NCI-H524 (cell line): ENCODE measurements around the gene MARCO.
"Not testable (repeated sequence)": the region's sequence is repeated elsewhere in the genome, so short reads cannot be mapped to it uniquely, and the experiment has no call there.

ENCODE experiments used
- DNase-seq, 2 experiments: peaks; one replicate each; lab custom pipeline; 2025; lab: John Stamatoyannopoulos, UW

MARCO gene

DNA sequence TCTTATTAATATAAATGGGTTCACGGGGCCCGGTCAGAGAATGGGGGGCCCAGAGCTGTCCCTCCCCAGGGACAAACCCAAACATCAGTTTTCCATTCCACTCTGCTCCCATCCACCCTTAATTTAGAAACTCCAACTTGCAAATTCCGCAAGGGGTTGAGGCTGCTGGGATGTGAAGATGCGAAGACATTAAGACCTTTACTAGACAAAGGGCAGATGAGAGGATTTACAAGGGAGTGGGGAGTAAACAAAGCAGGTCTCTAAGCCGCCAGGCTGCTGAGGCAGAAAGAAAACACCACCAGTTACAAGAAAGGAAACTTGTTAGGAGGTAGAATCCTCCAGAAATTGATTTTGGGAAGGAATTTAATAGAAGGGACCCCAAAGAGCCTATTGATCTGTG is 33.1 kb downstream of the MARCO start:
- DNase-seq, result no peak

DNA sequence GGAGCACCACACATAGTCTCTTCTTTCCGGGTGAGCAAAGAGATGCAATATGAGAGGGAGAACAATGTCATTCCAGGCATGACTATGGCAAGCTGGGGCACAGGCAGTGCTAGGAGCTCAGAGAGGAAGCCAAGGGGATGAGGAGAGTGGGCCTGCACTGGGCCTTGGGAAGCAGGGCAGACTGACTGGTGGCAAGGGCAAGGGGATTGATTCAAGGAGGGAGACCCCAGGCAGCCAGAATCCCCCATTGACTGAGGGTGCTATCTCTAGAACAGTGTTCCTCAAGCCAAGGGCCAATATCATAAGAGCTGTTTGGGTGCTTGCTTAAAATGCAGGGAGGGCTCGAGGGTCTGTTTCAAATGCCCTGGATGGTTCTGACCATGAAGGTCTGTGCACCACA is 36.1 kb downstream of the MARCO start:
- DNase-seq, result no peak

DNA sequence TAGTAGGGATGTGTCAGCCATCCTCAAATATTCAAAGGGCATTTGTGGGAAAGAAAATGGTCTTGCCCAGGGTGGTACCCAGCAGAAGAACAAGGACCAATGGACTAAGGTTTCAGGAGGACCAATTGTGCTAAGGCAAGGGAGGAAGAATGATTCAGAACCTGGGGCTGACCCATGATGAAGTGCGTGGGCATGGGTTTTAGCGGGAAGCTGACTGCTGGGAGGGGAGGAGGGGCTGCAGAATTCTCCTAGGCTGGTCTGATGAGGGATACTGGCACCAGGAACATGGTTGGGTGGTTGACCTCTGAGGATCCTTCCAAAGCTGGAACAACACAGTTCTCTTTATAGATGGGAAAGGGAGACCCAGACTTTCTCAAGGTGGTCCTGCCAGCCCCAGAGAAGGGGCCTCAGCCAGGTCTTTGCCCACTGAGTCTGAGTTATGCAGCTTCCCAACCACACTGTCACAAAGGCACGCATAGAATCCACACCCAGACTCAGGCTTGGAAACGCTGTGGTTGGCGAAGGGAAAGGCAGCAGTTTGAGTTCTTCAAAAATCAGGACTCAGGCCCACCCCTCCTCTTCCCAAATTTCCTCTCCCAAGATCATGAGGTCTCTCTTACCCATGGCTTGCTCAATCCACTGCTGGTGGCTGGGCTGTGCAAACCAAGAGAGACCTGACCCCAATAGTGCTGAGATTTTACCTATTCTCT is 37.3 kb downstream of the MARCO start:
- no peak for DNase-seq

DNA sequence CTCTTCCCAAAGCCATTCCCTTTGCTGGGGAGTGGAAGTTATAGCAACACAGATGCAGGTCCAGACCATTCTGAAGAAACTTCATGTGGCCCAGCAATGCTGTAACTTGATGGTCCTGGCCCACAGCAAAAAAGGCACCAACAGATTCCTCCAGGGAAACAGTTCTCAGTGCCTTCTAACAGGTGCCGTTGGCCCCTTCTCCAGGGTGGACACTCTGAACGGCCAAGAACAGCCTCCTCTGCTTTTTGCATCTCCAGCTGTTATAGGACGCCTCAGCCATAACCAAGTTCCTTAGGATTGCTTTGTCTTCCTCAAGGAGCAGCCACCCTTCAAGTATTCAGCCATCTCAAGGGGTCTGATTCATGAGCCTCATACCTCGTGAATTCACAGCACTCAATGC is 38.0 kb downstream of the MARCO start:
- no peak for DNase-seq

DNA sequence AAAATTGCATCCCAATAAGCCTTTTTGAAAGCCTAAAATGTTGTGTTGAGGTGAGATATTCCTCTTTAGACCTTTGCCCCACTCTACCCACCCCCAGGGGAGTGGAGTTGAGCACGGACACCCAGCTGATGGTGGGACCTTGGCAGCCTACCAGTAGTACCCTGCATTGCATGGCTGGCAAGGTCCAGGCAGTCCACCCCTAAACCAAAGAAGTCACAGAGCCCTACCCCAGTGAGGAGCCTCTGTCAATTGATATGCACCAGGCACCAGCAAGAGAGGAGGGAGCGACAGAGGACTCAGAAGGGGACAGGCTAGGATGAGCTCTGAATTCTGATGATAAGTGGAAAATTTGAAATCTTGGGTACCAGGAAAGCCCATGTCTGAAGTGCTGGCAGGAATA is 38.6 kb downstream of the MARCO start:
- DNase-seq, result no peak

DNA sequence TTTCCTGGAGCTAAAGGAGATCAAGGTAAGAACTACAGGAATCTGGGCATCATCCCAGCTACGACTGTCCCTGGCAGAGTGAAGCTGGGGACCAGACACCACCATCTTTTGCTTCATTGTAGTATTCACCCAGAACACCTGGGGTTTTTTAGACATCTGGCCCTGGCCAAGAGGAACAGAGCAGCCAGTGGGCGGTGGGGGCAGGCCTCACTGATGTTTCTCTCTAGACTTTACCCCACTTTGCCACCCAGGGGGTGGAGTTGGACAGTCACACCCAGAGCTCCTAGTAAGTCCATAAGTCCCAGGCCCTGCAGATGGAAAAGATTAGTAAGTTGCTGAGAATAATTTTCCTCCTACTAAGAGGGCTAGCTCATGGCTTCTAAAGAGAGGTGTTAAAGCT is 39.6 kb downstream of the MARCO start:
- DNase-seq, result no peak

DNA sequence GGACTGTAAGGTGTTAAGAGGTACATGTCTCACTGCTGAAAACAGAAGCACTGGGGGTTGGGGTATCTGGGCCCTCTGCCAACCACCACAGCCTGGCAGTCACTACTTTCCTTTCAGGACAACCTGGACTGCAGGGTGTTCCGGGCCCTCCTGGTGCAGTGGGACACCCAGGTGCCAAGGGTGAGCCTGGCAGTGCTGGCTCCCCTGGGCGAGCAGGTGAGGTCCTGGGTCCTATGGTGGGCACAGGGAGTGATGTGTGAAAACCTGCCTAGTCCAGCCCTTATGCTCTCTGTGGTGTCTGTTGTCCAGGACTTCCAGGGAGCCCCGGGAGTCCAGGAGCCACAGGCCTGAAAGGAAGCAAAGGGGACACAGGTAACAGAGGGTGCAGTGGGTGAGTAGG is 40.0 kb downstream of the MARCO start:
- DNase-seq, result no peak

DNA sequence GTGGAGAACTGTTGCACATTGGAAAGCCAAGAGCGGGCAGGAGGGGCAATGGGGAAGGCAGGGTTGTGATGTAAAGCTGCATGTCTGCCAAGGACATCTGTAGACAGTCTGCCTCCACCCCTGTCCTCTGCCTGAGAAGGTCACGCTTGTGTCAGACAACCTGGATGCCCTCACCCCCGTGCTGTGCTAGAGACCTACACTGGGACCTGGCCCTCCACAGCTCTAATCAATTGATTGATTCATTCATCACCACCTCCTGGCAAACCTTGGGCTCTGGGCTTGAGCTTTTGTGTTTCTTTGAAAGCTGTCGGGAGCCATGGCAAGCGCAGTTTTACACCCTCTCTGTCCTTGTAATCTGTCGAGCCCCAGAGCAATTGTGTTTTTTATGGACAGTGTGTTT is 41.1 kb downstream of the MARCO start:
- DNase-seq, result no peak

DNA sequence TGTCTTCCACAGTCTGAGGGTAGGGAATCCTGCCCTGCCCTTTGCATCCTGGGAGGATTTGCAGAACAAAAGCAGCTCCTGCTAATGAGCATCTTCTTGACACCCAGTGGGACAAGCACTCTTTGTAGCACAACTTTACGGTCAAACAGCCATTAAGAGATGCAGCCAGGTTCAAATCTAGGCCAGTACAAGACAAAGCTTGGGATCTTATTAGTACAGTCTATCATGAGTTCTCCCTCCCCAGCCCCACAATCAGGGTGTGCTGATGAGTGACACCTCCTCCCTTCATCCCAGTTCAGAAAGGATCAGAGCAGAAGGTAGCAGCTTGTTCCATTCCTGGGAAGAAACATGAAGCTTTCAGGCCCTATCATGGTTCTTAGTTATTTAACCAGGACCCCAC is 41.9 kb downstream of the MARCO start:
- no peak for DNase-seq

DNA sequence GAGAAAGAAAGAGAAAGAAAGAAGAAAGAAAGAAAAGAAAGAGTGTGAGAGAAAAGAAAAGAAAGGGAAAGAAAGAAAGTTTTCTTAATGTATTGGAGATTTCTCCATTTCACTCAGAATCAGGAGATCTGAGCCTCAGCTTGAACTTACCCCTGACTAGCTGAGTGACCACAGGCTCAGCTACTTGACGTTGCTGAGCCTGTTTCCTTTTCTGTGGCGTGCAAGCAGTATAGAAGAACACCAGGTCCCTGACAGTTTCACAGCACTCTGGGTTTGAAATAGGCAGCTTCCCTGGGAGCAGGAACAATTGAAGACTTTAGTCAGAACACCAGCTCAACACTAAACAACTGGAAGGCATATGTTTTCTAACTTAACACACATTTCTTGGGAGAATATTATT is 44.7 kb downstream of the MARCO start:
- no peak for DNase-seq

DNA sequence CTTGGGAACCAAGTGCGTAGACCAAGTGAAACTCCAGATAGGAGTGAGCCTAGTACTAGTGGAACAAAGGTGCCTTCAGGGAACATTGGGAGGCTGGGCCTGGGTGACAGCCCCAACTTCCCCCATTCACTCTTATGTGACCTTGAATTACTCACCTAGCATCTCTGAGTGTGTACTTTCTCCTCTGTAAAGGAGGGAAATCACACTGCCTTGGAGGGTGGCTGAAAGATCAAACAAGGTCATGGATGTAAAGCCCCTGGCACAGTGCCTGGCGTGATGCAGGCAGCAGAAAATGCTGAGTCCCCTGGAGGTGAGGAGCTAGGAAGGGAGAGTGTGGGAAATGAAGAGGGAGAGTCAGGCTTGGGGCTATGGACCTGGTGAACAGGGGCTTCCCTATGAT is 45.9 kb downstream of the MARCO start:
- no peak for DNase-seq

DNA sequence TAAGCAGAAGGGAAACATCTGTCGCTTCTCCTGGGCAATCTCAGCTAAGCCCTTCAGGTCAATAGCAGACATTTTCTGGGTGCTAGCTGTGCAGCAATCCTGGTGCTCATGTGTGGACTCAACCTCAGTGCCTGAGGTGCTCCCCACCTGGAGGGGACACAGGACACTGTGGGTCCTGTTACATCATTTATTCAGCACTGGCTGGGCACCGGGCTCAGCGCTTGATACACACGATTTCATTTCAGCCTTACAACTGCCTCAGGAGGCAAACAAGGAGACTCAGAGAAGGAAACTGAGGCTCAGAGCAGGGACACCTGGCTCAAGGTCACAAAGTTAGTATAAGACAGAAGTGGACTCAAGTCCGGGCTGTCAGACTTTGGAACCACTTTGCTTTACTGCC is 46.7 kb downstream of the MARCO start:
- peak in 1 of 2 experiments; percentile 26 for DNase-seq

DNA sequence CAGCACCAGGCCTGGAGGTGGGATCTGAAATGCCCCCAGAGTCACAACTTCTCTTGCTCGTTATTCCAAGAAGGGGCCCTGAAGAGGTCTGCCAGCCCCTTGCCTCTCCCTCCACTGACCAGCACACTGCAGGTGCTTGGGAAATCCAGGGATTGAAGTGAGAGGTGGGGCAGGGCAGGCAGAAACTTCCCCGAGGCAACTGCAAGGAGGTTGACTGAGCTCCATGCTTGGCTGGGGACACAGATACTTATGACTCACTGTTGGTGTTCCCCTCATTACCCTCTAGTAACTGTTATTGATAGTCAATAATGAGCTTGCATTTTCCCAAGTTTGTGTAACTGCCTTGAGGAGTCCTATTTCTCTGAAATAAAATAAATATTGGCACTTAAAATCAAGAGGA is 47.5 kb downstream of the MARCO start:
- no peak for DNase-seq

DNA sequence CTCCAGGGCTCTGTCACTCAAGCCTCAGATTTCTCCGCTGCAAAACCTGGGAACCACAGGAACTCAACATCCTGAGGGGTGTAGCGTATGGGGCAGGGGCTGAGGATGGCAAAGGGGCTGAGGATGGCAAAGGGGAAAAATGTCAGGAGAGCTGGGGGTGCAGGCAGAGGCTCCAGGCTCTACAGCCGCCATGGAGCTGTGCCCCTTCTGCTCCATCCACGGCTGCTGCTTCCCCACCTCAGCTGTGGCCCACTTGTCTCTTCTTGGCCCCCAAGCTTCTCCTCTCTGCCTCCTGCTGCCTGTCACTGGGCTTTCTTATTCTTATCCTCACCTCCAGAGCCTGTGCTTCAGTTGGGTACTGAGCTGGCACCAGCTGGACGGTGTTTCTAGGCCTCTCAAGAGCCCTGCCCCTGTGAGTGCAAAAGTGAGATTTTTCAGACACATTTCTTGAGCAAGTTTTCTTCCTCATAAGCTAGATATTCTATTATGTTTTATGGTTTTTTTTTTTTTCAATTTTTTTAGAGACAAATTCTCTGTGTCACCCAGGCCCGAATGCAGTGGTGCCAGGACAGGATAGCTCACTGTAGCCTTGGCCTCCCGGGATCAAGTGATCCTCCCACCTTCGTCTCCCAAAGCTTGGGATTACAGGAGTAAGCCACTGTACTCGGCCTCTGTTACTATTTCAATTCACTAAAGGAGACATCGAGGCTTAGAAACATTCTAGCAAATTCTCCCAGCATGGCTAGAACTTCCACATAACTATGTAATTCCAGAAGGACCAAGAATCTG is 49.0 kb downstream of the MARCO start:
- DNase-seq, result peak; percentile 52 to 86

DNA sequence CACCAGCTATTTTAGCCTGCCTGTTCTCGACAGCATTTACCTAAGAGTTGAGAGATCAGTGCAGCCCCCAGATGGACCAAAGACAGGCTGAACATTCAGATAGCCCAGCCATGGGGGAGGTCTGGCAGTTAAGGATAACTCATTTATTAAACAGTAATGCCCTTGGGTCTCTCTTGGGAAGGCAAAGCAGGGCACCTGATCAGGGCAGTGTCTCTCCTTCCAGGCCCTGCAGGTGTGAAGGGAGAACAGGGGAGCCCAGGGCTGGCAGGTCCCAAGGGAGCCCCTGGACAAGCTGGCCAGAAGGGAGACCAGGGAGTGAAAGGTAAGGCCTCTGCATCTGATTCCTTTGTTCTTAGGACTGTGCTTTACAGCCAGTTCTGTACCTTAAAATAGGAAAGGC is 49.6 kb downstream of the MARCO start:
- DNase-seq, result no peak

DNA sequence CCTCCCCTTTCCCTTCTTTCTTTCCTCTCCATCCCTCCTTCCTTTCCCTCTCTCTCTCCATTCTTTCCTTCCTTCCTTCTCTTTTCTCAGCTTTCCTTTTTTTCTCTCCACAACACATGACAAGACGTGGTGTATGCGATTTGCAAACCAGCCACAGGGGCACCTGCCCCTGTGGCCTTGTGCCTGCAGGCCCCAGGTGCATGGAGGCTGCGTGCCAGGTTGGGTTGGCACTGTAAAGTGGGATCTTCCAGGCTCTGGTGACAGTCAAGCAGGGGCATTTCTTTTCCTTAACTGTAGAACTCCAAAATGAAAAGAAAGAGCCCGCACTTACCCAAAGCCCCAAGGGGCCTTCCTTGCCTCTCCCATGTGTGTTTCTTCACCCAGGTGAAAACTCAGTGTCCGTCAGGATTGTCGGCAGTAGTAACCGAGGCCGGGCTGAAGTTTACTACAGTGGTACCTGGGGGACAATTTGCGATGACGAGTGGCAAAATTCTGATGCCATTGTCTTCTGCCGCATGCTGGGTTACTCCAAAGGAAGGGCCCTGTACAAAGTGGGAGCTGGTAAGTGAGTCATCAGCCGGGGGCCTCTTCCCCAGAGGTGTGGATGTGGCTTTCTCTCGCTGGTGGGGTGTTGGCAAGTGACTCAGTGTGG is 50.9 kb downstream of the MARCO start:
- DNase-seq, result no peak

DNA sequence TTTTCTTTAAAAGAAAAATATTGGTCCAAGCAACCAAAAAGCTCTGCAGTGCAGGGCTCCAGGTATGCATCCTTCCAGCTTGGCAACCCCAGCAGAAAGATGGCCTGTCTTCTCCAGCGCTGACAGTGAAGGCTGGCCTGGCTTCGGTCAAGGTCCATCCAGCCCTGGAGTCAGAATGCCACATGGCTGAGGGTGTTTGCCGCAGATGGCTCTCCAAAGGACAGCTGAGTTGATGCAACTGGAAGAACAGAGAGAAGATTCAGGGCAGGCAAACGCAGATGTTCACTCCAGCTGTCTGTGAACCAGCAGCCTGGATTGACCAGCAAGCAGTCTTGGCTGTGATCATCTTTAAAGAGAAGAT is 51.4 kb downstream of the MARCO start:
- DNase-seq, result peak; percentile 21 to 80

DNA sequence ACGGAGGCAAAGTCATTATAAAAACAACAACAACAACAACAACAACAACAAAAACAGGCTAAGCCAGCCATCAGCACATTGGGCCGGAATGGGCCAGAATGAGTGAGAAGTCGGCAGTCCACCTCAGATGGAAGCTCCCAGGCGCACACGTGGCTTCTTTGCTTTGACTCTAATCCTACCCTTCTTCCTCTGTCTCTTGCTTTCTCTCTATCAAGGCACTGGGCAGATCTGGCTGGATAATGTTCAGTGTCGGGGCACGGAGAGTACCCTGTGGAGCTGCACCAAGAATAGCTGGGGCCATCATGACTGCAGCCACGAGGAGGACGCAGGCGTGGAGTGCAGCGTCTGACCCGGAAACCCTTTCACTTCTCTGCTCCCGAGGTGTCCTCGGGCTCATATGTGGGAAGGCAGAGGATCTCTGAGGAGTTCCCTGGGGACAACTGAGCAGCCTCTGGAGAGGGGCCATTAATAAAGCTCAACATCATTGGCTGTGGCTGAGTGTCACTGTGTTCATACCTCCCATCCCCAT is 52.2 kb downstream of the MARCO start:
- no peak for DNase-seq

DNA sequence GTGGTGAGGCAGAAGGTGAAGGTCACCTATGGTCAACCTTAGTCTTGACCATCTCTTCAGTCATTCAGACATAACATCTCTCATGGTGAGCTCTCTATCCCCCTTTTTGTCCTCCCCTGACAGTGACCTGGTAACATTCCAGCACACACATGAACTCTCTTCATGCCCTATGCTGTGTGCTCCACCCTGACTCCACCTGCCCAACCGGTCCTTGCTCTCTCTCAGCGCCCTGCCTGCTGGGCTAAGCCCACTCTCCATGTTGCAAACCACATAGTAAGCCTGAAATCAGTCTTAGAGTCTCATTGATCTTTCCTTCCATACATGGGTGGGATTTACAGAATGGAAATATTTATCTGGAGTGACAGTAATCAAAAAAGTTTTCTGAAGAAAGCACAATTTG is 52.8 kb downstream of the MARCO start:
- no peak for DNase-seq

DNA sequence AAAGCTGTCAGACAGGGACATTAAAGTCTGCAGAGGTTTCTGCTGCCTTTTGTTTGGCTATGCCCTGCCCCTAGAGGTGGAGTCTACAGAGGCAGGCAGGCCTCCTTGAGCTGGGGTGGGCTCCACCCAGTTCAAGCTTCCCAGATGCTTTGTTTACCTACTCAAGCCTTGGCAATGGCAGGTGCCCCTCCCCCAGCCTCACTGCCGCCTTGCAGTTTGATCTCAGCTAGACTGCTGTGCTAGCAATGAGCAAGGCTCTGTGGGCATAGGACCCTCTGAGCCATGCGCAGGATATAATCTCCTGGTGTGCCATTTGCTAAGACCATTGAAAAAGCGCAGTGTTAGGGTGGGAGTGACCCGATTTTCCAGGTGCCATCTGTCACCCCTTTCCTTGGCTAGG is 61.9 kb downstream of the MARCO start:
- DNase-seq, result not testable (repeated sequence)

DNA sequence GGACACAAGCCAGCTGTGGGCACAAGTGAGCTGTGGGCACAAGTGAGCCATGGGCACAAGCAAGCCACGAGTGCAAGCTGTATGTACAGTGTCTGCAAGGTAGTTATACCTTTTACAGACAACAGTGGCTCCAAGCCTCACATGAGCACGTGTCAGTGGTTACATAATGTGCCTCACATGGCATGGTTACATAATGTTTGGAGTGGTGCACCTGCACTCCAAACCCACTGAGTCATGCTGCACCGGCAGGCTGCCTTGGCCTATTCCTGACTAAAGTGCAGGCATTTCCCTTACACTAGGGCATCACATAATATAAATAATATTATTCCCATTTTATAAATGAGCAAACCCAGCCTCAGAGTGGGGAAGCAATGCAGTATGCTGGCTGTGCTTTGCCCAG is 62.6 kb downstream of the MARCO start:
- DNase-seq, result no peak

DNA sequence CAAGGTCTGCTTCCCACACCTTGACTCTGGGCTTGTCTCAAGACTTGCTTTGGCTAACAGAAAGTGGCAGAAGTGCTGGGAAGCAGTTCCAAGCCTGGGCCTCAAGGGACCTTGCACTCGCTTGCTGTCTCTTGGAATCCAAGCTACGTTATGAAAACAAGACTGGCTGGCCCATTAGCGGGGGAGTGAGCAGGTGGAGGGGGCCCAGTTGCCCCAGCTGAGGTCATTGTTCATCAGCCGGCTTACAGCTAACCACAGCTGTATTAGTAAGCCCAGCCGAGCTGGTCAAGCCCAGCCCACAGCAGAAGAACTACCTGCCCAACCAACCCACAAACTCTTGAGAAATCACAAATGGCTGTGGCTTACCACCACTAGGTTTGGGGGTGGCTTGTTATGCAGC is 63.1 kb downstream of the MARCO start:
- DNase-seq, result no peak

DNA sequence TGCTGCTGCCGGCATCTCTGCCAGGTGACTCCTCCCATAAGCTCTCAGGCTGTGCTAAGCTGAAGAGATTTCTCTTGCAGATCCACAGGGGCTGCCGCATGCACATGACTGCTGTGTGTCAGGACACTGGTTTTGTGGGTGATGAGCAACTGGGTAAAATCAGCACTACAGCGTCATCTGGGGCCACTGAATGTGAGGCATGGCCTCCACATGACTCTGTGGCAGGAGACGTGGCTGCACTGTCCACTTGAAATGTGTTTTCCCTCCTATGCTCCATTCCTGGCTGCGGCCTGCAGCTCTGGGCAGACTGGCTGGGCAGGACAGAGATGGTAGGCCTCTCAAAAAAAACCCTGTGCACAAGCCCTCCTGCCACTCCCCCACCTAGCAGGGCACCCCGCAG is 63.6 kb downstream of the MARCO start:
- DNase-seq, result no peak
